ENCODE data around the gene BEGAIN.

DNA sequence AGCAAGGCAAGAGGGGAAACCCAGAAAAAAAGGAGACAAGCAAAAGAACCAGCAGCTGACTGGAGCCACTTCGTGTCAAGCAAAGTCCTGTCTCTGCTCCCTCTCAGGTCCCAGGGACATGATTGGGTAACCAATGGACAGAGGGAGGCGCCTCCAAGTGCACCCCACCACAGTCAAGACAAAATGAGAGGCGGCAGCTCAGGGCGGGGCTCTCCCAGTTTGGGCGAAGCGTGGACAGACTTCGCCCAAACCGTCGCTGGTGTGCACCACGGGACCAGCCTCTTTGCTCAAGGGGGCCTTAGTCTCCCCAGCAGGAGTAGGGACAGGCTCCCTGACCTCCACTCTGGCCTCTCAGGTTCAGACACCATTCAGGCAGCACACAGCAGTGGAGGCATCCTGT lies 1.5 kb upstream of the BEGAIN start:
- no peak for TF ChIP-seq POLR2A (IDR thresholded peaks at IDR 0.05)
- TF ChIP-seq, protein P1, sequence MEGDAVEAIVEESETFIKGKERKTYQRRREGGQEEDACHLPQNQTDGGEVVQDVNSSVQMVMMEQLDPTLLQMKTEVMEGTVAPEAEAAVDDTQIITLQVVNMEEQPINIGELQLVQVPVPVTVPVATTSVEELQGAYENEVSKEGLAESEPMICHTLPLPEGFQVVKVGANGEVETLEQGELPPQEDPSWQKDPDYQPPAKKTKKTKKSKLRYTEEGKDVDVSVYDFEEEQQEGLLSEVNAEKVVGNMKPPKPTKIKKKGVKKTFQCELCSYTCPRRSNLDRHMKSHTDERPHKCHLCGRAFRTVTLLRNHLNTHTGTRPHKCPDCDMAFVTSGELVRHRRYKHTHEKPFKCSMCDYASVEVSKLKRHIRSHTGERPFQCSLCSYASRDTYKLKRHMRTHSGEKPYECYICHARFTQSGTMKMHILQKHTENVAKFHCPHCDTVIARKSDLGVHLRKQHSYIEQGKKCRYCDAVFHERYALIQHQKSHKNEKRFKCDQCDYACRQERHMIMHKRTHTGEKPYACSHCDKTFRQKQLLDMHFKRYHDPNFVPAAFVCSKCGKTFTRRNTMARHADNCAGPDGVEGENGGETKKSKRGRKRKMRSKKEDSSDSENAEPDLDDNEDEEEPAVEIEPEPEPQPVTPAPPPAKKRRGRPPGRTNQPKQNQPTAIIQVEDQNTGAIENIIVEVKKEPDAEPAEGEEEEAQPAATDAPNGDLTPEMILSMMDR (IDR thresholded peaks at IDR 0.05), result no peak

All from prostate gland (tissue), 2 donors.